ENCODE results near the gene INHBC.

Gene INHBC

DNA sequence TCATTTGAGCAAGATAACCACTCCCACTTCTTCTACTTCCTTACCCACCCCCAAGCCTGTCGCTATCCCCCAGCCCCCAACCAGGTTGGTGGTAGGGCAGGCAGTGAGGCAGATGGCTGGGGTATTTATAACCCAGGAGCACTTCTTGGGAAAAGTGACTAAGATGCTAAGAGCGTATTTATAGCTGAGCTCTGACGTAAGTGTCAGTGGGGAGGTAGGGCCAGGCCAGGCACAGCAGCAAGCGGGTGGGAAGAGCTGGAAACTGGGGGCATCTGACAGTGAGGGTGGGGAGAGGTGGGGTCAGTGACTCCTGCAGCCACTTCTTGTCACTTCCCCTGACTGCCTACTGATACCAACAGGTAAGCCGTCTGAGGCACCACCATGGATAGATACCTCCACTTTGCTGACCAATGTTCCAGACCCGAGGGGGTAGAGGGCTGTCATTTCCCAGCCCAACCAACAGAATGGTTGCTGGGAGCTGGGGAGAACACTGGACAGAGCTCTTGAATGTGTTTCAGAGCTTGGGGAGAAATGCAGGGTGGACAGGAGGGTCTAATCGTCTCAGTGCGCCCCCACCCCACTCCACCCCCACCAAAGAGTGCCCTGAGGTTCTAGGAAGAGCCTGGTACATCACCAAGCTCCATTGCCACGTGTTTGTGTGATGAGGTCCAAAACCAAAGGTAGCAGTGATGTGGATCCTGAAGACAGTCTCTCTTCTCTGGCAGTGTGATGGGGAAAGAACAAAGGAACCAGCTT is 17.8 kb downstream of the INHBC start:
- DNase-seq (ENCODE audit: extremely low spot score, insufficient read length, low read depth) (no peak), FAIRE-seq (no peak)

DNA sequence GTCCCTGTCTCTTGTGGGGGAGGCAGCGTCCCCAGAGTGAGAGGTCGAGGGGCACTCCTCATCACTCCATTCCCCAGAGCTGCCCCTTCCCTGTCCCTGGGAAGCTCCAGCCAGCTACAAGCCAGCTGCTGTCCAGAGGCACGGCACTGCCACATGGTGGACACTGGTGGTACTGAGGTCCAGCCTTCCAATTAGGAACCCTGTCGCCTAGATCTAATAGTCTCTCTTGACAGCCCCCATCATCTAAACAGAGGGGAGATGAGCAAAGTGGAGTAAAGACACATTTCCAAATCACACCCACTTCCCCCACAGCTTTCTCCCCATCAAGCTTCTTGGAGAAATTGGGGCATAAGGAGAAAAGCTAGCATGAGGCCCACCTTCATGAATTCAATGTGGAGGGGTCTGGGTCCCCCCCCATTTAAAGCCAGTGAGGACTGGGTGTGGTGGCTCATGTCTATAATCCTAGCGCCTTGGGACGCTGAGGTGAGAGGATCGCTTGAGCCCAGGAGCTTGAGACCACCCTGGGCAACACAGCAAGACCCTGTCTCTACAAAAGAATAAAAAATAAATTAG is 18.4 kb downstream of the INHBC start:
- FAIRE-seq (peak; percentile 53), DNase-seq (ENCODE audit: extremely low spot score, insufficient read length, low read depth) (no peak)

DNA sequence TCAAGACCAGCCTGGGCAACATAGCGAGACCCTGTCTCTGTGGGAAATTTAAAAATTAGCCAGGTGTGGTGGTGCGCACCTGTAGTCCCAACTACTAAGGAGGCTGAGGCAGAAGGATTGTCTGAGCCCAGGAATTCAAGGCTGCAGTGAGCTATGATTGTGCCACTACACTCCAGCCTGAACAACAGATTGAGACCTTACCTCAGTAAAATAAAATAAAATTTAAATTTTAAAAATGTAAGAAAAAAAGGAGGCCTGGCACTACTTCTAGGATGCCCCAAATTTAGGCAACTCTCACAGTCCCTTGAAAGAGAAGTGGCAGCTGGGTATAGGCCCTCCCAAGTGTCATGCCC is 19.6 kb downstream of the INHBC start:
- FAIRE-seq: no peak
- DNase-seq (ENCODE audit: extremely low spot score, insufficient read length, low read depth): no peak

DNA sequence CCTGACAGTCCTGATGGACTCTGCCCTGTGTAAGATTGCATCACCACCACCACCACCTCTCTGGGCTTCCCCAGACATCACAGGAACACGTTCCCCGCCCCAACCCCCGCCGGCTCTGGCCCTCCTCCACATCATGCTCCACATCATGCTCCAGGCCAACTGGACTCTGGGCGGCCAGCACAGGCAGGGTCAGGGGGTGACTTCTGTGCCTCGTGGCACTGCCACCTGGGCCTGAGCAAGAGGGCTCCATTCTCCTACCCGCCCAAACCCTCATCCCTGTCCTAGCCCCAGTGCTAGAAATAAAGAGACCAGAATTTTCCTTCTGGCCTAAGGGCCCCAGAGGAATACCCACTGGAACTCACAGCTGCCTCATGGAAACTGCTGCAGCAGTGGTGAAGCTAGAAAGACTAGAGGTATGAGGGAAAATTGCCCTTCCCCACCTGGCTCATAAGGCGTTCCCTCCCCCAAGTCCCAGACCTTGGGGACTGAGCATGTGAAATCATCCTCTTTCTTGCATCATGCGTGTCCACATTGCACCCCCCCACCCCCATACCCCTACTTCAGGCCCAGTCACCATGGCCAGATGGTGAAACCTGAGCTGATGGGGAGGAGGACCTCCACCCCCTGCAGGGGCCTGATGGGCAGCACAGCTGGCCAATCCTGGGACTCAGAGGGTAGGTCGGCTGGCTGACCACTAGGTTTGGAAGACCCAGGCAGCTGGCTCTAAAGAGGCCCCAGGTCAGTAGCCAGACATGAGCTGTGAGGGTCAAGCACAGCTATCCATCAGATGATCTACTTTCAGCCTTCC is 20.2 kb downstream of the INHBC start, which contains the start of gene INHBE:
Gene INHBE, plus strand, starts transcription at position 742 of the 808 bp plus-strand sequence. CDS start 230 bp downstream, outside the sequence.
- FAIRE-seq: no peak
- DNase-seq (ENCODE audit: extremely low spot score, insufficient read length, low read depth): no peak

DNA sequence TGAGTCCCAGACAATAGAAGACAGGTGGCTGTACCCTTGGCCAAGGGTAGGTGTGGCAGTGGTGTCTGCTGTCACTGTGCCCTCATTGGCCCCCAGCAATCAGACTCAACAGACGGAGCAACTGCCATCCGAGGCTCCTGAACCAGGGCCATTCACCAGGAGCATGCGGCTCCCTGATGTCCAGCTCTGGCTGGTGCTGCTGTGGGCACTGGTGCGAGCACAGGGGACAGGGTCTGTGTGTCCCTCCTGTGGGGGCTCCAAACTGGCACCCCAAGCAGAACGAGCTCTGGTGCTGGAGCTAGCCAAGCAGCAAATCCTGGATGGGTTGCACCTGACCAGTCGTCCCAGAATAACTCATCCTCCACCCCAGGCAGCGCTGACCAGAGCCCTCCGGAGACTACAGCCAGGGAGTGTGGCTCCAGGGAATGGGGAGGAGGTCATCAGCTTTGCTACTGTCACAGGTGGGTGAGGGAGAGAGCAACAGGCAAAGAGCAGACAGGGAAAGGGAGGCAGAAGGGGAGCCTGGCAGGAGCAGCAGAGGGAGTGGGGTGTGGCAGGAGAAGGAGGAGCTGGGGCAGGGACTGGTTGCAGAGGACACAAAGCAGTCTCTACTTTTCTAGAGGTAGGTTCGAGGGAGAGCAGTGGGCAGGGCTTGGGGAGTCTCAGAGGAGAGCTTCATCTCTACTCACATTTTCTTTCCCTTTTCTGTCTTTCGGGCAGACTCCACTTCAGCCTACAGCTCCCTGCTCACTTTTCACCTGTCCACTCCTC is 21.0 kb downstream of the INHBC start:
- no peak for DNase-seq (ENCODE audit: extremely low spot score, insufficient read length, low read depth)
- no peak for FAIRE-seq

DNA sequence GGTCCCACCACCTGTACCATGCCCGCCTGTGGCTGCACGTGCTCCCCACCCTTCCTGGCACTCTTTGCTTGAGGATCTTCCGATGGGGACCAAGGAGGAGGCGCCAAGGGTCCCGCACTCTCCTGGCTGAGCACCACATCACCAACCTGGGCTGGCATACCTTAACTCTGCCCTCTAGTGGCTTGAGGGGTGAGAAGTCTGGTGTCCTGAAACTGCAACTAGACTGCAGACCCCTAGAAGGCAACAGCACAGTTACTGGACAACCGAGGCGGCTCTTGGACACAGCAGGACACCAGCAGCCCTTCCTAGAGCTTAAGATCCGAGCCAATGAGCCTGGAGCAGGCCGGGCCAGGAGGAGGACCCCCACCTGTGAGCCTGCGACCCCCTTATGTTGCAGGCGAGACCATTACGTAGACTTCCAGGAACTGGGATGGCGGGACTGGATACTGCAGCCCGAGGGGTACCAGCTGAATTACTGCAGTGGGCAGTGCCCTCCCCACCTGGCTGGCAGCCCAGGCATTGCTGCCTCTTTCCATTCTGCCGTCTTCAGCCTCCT is 21.6 kb downstream of the INHBC start:
- DNase-seq (ENCODE audit: extremely low spot score, insufficient read length, low read depth): no peak
- peak; percentile 75 for FAIRE-seq

DNA sequence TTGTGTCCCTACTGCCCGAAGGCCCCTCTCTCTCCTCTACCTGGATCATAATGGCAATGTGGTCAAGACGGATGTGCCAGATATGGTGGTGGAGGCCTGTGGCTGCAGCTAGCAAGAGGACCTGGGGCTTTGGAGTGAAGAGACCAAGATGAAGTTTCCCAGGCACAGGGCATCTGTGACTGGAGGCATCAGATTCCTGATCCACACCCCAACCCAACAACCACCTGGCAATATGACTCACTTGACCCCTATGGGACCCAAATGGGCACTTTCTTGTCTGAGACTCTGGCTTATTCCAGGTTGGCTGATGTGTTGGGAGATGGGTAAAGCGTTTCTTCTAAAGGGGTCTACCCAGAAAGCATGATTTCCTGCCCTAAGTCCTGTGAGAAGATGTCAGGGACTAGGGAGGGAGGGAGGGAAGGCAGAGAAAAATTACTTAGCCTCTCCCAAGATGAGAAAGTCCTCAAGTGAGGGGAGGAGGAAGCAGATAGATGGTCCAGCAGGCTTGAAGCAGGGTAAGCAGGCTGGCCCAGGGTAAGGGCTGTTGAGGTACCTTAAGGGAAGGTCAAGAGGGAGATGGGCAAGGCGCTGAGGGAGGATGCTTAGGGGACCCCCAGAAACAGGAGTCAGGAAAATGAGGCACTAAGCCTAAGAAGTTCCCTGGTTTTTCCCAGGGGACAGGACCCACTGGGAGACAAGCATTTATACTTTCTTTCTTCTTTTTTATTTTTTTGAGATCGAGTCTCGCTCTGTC is 22.3 kb downstream of the INHBC start:
- no peak for DNase-seq (ENCODE audit: extremely low spot score, insufficient read length, low read depth)
- no peak for FAIRE-seq

DNA sequence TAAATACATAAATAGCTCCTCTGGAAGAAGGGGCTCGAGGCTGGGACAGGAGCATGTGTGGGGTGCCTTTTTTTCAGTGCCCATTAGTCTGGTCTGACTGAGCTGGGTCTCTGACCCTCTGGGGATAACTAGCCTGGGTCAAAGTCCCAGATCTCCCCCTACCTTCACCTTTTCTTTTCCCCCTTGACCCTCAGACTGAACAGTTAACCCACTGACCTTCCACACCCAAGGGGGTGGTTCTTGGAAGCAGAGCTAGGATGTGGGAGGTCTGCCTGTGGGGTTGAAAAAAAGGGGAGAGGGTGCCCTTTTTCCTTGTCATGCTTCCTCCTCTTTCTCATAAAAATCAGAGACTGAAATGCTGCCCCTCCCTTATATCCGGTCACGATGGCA is 24.1 kb downstream of the INHBC start:
- DNase-seq (ENCODE audit: extremely low spot score, insufficient read length, low read depth): no peak

DNA sequence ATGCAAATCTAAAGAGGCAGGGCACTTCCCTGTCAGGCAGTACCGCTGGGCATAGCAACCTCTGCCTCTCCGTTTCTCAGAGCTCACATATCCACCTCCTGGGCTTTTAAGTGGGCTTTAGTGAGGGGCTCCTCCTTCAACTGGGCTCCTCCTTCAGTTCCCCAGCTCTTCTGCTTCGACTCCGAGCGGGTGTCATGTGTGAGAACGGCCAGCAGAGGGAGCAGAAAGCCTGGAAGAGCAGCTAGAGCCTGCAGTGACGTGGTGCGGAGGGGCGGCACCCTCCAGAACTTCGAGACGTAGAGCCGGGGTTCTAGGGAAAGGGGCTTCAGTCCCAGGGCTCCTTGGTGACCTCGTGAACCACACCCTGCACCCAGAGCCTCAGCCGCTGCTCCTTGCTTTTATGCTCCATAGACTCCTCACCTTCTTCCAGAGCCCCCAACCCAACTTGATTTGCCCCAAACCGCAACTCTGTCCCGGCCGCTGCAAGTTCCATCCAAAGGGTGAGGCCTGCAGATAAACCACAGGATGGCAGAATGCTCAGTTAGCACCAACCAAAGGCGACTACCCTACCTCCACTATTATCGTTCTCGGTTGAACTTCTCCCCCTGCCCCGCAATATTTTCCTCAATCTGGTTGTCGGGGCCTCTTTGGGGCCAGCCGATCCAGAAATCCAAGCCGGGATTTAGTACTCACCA is 24.6 kb downstream of the INHBC start:
- DNase-seq (ENCODE audit: extremely low spot score, insufficient read length, low read depth): no peak
- peak; percentile 95 for FAIRE-seq

More for the DNA sequence above, 24.1 kb downstream of the INHBC start:
- no peak for FAIRE-seq

DNA sequence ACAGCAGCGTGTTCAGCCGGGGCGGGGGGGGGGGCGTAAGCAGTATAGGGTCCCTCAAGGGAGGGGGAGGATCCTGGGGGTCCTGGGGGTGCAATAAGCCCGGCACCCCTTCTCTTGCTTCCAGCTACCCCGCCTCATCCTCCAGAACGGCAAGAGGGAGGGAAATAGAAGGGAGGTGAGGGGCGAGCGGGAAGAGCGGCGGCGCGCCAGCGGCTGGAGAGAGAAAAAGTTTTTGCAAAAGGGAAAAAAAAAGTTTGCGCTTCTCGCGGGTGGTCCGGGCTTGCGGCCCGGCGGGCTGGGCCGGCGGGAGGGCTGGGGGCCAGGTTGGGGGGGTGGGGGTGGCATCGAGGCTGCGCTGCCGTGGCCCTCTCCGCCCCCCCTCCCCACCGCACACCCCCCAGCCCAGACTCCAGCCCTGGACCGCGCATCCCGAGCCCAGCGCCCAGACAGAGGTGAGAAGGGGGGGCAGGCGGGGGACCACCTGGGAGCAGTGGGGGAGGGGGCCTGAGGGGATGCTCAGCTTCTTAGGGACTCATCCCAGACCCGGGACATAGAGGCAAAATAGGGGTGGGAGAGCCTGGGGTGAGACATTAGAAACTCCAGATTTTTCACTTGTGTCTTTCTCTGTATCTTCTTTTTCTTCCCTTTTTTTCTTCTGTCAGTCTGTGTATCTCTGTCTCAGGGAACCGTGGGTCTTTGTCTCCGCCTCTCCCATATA is 25.3 kb downstream of the INHBC start, which contains the start of gene GLI1:
Gene GLI1, plus strand, starts transcription at position 36 of the 718 bp plus-strand sequence. CDS start 3,907 bp downstream, outside the sequence.
- DNase-seq (ENCODE audit: extremely low spot score, insufficient read length, low read depth): no peak
- FAIRE-seq: no peak

DNA sequence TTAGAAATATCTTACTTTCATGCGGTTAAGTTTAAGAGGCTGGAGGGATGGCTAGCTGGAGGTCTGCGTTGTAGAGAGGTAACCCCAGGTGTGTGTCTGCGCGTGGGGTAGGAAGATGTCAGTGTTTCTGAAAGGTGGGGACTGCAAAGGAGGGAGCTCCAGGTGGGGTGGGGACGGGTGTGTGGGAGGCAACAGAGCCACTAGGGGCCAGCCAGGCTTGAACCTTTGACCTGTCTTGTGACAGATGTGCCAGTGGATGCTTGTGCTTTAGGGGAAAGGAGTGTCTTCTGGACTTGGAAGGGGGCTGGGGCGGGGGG is 25.8 kb downstream of the INHBC start:
- FAIRE-seq (peak; percentile 33), DNase-seq (ENCODE audit: extremely low spot score, insufficient read length, low read depth) (no peak)

DNA sequence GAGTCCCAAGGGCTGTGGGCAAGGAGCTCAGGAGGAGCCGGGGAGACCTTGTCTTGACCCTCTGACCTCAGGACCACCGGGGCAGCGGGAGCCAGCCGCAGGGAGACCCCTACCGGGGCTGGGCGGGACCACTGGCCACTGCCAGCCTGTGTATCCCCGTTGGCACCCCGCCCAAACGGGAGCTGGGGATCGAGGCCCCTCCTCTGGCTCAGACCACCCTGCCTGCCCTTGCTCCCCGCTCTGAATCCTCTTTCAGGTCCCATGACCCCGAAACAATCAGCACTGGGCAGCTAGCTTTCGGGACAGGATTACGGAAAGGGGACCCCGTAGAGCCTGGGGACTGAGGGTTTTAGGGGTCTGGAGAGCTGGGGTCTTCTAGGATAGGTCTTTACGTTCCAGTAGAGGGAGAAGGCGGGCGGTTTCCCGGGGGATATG is 26.3 kb downstream of the INHBC start:
- FAIRE-seq: no peak
- no peak for DNase-seq (ENCODE audit: extremely low spot score, insufficient read length, low read depth)

DNA sequence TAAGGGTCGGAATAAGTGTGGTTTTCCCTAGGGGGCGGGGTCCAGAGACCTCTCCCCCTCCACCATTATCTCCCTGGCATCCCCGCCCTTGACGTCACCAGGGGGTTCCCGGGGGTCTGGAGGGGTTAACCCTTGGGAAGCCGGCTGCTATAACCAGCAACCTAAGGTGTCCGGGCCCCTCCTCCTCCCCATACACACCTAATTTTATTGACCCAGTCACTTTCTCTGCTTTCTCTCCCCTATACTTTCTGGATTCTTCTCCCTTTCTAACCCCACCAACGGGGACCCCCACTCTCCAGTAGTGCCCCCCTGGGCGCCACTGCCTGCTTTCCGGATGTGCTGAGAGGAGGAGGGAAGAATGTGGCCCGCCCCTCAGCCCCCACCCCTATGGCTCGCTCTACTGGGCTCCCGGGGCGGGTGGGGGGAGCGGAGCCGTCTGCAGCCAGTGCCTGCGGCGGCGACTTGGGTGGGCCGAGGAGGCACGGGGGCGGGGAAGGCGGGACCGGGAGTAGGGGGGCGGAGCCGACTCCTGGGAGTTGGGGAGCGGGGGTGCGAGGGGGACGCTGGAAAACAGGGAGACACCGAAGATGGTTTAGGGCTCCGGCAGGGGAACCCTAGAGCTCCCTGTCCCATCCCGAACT is 26.8 kb downstream of the INHBC start:
- FAIRE-seq: no peak
- DNase-seq (ENCODE audit: extremely low spot score, insufficient read length, low read depth): no peak

DNA sequence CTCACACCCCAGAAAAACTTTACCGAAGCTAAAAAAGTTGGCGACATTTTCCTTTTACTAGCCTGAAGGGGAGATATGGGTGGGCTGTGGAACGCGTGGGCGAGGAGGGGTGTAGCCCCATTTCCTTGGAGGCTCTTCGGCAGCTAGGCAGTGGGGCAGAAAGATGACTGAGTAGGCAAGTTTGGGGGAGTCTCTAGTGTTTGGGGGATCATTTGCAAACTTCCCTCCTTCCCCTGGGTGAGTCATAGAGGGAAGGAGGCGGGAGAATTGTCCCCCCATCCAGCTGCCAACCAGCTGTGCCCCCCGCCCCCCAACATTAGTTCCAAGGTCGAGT is 27.3 kb downstream of the INHBC start:
- no peak for FAIRE-seq
- DNase-seq (ENCODE audit: extremely low spot score, insufficient read length, low read depth): no peak

DNA sequence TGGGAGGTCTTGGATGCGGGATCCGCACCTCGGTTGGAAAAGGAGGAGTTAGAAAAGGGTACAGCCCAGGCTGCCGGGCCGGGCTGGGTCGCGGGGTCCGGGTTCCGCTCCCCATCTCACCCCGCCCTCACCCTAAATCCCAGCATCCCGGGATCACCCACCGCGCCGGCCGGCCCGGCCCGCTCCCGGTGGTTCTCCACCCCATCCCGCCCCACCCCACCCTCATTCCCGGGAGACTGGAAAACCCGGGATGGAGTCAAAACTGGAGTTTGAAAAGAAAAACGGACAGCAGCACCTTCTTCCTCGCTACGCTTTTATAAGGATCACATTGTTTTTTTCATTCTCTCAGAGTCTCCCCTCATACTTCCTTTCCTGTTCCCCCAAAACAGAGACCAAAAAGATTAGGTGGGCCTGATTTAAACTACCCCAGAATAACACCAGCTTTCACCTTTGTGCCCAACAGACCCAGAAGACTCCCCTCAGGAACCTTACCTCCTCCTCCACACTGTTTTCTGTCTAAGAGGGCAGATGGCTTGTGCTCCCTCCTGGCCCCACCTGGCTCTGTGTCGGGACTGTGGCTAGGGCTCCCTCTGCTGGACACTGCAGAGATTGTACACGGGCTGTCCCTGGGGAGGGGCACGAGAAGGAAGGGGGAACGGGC is 27.8 kb downstream of the INHBC start:
- DNase-seq (ENCODE audit: extremely low spot score, insufficient read length, low read depth) (peak; percentile 86), FAIRE-seq (peak; percentile 98)

DNA sequence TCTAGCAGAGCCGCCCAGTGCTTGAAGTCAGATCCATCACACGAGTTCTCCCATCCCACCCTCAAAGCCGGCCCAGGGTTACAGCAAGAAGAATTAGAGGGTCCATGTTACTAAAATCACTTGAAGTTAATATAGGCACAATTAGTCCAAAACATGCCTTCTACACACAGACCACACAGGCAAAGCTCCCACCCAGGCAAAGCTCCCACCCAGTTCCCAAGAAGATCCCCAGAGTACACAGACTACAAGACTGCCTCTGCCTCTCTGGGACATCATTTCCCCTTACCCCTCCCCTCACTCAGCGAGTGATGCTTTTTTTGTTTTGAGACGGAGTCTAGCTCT is 28.3 kb downstream of the INHBC start:
- no peak for FAIRE-seq

DNA sequence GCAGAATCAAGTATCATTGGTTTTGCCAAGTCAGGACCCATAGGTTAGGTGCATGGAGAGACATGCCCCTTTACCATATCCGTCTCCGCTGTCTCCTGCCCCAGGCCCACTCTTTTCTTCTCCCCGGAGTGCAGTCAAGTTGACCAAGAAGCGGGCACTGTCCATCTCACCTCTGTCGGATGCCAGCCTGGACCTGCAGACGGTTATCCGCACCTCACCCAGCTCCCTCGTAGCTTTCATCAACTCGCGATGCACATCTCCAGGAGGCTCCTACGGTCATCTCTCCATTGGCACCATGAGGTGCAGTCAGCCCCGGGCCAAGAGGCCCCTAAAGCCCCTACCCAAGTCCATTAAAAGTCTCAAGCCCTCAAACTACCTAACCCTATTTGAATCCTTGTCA is 30.0 kb downstream of the INHBC start:
- DNase-seq (ENCODE audit: extremely low spot score, insufficient read length, low read depth) (no peak), FAIRE-seq (no peak)

More for the DNA sequence above, 28.3 kb downstream of the INHBC start:
- no peak for DNase-seq (ENCODE audit: extremely low spot score, insufficient read length, low read depth)
